ENCODE data around the gene NFIC.
"Not testable (repeated sequence)": the region's sequence is repeated elsewhere in the genome, so short reads cannot be mapped to it uniquely, and the experiment has no call there.

The NFIC gene

DNA sequence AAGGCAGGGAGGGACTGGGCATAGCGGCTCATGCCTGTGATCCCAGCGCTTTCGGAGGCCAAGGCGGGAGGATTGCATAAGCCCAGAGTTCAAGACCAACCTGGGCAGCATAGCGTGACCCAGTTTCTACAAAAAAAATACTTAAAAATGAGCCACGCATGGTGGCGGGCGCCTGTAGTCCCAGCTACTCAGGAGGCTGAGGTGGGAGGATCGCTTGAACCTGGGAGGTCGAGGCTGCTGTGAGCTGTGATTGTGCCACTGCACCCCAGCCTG is 86.5 kb downstream of the NFIC start:
- not testable (repeated sequence) for DNase-seq (ENCODE audit: low spot score)

DNA sequence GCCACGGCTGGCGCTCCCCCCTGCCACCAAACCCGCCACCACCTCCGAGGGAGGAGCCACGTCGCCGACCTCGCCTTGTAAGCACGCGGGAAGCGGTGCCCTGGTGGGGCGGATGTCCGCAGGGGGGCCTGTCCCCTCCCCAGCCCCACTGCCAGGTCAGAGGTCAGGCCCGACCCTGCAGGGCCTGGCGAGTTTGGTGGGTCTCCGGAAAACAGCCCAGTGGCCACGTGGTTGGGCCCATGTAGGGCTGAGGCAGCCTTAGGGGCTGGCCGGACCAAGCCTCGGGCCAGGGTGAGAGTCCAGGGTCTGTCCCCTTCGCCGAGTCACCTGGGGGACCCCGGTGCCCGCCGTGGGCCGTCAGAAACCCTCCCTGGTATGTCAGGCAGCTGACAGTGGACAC is 87.5 kb downstream of the NFIC start:
- no peak for DNase-seq (ENCODE audit: low spot score)

DNA sequence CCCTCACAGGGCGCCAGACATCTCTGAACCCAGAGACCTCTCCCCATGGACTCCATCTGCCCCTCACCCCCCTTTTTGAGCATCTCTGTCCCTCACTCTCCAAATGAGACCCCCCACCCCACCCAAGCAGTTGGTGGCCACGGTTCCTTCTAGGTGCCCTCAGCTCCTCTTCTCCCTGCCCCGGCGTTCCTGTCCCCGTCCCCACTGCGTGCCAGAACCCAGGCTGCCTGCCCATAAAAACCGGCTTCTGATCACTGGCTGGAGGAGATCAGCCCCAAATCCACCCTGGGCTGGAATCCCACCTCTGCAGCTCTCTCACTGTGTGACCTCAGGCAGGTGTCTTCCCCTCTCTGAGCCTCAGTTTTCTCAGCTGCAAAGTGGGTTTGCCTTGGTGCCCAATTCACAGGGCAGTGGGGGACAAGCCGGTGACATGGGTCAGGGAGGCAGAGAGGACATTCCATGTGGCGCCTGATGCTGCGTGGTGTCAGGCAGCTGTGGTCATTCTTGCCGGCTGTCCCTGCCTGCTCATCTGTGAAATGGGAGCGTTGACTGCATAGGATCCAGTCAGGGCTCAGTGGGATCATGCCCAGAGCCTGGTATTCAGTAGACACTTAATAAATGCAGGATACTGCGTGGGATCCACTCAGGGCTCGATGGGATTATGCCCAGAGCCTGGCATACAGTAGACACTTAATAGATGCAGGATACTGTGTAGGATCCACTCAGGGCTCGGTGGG is 88.4 kb downstream of the NFIC start:
- no peak for DNase-seq (ENCODE audit: low spot score)

DNA sequence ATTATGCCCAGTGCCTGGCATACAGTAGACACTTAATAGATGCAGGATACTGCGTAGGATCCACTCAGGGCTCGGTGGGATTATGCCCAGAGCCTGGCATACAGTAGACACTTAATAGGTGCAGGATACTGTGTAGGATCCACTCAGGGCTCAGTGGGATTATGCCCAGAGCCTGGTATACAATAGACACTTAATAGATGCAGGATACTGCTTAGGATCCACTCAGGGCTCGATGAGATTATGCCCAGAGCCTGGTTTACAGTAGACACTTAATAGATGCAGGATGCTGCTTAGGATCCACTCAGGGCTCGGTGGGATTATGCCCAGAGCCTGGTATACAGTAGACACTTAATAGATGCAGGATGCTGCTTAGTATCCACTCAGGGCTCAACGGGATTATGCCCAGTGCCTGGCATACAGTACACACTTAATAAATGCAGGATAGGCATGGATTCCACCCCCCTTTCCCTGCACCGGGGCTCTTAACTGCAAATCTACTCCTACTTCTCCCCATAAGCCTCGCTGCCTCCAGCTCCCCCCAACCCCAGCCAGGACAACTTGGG is 89.1 kb downstream of the NFIC start:
- DNase-seq (ENCODE audit: low spot score): no peak

DNA sequence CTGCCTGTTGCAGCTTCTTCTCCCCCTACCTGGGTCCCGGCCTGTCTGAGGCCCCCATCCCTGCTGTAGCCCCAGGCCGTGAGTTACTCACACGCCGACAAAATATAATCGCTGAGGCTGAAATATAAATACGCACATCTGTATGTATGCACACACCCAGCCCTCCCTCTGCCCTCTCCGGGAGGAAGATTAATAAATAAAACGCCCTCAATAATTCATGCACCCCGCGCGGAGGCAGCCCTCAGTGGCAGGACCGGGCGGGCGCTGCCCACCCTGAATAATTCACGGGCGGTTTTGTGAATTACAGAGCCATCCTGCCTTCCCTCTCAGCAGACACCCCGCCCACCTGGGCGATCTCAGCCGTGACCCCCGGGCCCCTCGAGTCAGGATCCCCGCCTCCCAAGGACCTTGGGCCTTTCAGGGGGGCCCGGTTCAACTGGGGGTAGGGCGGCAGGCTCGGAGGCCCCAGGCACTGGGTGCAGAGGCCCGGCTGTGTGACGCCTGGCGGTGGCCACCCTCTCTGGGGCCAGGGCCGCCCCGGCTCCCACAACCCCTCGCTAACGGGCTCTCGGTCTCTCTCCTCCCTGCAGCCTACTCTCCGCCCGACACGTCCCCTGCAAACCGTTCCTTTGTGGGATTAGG is 89.7 kb downstream of the NFIC start:
- DNase-seq (ENCODE audit: low spot score): no peak

DNA sequence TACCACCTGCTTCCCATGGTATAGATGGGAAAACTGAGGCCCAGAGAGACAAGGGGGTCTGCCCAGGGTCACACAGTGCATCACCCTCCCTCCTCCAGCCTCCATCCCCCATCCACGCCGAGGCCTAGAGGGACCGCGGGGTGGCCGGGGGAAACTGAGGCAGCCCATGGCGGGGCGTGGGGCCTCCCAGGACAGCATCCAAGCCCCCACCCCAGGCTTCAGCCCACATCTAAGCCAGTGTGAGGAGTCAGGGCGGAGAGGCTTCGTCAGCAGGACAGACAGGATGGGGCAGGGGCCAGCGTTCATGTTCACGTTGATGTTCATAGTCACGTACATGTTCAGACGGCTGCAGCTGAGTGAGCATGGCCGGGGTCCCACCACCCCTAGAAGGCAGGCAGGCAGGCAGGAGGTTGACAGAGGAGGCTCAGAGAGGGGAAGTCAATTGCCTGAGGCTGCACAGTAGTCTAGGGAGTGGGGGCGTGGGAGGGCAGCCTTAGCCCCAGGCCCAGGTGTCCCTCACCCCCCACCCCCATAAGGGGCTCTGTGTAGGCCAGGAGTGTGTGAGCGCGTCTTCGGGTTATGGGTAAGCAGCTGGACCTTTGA is 90.6 kb downstream of the NFIC start:
- DNase-seq (ENCODE audit: low spot score): no peak

DNA sequence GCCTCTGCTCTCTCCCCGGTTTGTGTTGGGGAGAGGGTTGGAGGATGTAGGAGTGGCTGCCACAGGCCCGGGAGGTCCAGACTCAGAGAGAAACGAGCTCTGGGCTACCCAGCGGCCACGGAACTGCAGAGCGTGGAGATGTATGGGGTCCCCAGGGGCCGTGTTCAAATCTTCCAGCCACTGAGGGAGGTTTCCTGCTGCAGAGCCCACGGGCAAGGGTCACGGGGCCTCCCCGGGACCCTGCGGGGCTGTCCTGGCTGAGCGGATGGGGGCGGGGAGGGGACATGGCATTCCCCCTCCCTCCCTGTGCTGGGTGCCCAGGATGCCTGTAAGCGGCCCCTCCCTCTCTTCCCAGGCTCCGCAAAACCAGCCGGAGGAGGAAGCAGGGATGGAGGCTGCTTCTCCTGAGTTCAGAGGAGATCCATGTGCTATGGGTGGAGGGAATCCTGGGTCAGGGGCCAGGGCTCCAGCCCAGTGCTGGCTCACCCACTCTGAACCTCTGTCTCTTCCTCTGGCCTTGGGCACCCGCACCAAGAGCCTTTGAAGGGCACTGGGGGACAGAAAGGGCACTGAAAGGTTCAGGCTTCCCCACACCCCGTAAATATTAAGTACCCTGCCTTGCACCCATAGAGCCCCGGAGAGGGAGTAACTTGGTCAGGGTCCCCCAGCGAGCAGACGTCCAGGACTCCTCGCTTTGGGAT is 91.3 kb downstream of the NFIC start:
- DNase-seq (ENCODE audit: low spot score): no peak

DNA sequence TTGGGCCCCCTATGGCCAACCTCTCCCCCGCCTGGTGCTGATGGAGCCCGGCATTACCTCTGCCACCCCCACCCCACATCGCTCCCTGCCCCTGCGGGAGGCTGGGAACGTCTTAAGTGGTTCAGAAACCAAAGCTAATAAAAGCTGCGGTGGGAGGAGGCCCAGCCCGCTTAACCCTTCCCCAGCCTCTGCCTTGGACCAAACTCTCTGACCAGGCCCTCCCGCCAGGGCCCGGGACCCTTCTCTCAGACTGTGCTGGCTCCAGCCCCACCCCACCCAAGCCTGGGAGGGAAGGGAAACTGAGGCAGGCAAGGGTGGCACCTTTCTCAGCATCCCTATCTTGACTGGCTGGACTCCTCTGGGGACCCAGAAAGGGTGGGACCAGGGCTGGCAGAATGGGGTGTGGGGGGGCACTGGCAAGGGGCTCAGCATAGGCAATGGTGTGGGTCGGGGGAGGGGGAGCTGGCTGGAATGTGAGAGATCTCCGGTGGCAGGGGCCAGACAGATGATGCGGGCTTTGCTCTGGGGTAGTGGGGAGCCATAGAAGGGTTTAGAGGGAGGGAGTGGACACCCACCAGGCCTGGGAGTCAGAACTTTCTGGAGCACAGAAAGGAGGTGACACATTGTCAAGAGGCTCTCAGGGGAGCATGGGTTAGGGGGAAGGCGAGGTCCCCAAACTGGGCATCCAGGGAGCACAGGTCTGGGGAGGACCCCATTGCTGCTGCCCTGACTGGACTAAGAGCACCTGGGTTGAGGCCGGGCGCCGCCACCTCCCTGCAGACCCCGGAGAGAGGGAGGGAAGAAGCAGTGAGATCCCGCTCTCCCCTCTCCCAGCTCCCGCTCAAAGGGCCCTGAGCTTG is 92.1 kb downstream of the NFIC start:
- DNase-seq (ENCODE audit: low spot score): no peak

DNA sequence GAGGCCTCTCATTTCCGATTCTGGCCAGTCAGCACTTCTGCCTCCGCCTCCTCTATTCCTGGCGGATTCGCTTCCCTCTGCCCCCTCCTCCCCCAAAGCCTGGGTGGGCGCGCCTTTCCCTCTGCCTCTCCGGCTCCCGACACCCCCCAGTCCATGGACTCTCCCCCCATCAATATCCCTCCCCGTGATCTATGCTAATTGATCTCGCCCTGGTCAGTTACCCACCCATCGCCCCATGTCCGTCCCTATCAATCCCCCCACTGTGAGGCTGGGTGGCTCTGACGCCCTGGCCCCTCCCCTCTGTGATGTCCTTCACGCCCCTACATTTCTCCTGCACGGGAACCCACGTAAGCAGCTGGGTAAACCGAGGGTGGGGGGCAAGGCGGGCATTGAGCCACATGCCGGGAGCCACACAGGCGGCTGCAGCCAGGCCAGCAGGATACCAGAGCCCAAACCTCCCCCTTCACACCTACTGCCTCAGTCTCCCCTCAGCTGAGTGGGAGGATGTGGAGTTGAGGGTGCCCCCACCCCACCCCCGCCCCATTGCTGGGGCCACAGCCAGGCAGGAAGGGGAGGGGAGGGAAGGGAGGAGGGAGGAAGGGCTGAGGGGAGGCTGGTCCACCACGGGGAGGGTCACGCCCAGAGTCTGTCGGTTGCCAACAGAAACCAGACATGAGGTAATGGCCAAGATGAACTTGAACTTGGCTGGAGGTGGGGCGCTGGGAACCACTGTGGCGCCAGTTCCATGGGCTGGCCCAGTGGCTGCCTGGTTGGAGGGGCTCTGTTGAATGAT is 92.9 kb downstream of the NFIC start:
- no peak for DNase-seq (ENCODE audit: low spot score)

DNA sequence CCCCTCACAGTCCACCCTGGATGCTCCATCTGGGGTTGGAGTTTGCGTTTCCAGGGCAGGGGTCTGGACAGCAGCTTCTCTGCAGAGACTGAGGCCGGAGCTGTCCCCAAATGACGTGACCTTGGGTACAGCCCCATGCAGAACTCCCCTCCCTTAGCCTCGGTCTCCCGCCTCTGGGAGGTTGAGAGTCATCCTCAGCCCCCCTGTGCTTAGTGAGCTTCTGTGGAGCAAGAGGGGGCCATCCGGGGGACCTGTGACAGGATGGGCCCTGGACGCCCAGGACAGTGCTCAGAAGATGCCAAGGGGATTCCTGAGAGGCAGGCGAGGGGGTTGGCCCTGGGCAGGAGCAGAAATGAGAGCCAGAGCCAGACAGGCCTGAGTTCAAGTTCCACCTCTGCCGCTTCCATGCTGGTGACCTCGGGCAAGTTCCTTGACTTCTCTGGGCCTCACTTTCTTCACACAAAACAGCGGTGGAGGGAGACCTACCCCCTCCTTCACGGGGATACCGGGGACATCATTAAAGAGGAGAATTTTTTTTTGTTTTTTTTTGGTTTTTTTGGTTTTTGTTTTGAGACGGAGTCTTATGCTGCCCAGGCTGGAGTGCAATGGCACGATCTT is 93.7 kb downstream of the NFIC start:
- DNase-seq (ENCODE audit: low spot score): no peak

DNA sequence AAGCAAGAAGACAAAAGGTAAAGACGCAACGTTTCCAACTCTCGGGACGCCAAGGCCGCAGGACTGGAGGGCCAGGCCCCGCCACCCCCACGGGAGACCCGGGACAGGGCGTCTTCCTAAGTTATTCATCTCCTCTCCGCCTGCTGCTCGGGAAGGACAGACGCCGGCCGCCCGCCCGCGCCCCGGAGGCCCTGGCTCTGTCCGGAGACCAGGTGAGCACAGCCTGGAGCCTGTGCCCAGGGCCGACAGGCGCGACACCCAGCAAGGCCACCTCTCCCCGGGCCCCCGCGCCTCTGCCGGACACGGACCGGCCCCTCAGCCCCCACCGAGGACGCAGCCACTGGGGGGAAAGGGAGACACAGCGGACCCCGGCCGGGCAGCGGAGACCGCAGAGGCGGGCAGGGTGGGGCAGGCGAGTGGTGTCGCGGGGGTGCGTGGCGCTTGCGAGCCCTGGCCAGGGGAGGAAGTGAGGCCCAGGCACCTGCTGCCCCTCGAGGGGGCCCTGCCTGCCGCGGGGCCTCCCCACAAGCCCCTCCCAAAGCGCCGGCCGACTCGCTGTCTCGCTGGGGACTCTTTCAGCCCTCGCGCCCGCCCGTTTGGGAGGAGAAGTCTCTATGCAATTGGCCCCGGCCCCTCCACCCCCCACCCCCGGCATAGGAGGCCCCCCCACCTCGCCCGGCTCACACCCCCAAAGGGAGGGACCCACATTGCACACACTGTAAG is 96.8 kb downstream of the NFIC start:
- no peak for DNase-seq (ENCODE audit: low spot score)

DNA sequence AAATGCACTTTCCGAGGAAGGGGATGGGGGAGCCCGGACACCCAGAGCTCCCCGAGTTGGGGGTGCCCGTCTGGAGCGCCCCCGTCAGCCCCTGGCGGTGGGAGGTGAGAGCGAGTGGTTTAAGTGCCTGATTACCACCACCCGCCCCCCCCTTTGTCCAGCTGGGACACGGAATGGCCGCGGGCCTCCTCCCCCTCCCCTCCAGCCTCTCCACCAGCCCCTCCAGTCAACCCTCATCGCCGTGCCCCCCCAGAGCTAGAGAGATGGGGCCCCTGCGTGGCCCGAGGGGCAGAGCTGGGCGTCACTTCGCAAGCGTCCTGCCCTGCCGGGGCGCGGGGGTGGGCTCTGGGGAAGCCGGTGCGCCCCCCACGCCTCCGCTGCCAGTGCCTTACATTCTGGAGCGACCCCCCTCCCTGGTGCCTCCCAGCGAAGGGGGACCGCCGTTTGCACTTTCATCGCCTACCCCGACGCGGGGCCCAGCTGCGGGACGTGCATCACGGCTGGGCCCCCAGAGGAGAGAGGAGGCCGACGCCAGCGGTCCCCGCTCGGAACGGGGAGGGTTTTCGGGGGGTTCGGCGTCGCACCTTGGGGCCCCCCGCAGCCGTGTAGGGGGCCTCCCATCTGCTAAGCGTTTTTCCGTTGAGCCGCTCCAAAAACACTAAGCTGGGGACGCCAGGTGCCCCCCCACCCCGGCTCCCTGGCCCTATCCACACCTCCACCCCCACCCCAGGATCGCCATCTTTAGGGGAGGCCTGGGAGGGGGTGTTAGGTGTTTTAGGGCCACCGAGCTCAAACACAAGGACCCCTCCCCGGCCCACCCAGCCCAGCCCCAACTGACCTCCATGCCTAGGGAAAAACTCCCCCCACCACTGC is 97.6 kb downstream of the NFIC start:
- DNase-seq (ENCODE audit: low spot score): no peak

DNA sequence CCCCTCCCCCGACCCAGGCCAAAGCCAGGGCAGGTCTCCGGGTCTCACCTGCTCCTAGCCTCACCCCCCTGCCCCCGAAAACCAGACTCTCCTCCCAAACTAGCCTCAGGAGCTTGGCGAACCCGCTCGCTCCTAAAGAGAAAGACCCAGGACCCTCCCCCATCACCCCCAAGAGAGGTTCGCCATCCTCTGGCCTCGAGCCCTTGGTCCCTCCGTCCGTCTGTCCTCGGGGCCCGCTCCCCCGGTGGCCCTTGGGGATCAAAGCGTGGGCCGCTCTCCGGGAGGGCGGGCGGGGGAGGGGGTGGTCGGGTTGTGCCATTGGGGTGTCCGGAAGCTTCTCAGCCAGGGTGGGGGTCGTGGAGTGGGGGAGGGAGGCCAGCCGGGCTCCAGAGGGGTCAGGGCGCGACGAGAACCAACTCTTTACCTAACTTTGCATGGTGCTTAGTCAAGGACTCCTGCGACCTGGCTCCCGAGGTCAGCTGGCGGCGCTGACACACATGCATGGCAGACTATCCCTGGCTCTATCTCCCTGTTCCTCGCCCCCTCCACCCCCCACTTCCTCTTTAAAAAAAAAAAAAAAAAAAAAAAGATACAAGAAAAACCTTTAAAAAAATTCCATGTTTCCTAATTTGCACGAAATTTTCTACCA is 98.3 kb downstream of the NFIC start:
- no peak for DNase-seq (ENCODE audit: low spot score)

DNA sequence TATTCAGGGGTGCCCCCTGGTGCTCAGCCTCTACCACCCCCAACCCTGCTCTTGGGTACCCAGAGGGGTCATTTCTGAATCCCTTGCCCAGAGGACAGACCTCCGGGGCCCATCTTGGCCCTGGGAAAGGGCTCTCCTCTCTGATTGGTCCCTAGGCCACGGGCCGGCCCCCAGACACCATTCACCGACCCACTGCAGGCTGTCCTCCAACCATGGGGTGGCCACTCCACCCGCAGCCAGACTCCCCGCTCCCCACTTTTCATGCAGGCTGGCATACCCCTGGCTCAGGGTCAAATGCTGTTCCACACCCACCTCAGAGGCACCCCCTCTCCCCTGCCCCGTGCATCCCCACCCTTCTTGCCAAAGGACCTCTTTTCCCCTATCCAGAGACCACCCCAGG is 99.2 kb downstream of the NFIC start:
- DNase-seq (ENCODE audit: low spot score): no peak

DNA sequence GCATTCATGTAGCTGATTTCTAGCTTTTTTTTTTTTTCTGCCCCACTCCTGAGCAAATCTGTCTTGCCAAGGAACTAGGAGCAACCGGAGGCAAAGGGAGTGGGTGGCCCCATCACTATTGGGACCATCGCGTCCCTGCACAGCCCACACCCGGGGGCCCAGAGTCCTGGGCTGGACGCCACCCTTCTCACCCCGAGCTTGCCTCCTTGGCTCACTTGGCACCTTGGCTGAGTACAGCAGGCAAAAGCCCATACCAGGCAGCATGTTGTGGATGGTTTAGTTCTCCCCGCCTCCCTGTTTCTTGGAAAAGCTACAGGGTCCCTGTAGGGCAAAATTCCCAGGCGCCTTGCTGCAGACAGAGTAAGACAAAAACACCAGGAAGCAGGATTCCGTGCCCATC is 100.3 kb downstream of the NFIC start:
- DNase-seq (ENCODE audit: low spot score): no peak

DNA sequence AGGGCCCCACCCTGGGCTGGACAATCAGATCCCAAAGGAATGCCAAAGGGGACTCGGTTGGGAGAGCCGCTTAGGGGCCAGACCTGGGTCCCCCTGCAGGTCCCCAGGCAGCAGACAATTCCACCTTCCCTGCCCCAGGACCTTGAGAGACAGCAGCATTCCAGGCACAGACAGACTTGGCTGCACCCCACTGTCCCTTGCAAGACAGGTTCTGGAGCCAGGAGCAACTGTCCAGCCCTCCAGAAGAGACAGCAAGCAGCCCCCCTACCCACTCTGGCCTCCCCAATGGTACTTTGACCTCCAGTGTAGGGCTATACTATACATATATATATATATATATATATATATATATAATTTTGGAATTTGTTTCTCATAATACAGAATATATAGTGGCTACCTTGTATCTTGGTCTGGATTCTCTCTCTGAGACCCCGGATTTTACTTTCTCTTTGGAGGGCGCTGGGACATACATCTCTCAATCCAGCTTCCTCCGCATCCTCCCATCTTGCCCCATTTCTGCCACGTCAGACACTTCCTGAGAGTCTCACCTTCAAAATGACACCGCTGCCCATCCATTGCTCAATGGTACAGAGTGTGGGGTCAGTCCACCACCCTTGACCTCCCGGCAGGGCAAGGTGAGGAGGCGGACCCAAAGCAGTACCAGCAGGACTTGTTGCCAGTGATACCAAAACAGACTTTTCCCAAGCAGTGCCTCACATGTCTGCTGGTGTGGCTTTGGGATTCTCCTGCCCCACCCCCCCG is 101.2 kb downstream of the NFIC start:
- DNase-seq (ENCODE audit: low spot score): no peak

DNA sequence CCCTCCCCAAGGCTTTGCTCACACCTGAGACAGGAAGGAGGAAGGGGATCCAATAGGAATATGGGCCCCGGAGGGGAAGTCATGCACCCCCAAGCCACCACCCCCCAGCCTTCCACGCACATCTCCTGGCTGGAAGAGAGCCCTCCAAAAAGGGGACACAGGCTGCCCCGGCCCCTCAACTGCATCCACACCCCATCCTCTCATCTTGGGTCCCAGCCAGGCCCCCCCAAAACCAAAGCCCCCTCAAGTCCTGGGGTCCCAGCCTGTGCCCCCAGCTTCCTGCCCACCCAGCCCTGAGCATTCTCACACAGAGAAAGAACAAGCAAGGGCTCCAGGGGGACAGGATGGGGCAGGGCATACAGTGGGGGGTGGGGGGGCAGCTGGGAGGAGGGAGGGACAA is 101.8 kb downstream of the NFIC start:
- DNase-seq (ENCODE audit: low spot score): no peak
